K562 (cell line): ENCODE results near the gene RPL10A. TPM values are rescaled to one million over a fixed set of nuclear protein-coding genes. Genes with fewer than 3 reads are reported as not detected.

ENCODE experiments used
- CBFA2T2 ChIP-seq: fragments of 450-650 bp; conservative IDR thresholded peaks from 2 replicates; pipeline ENCODE4 v1.6.1; 2017; ENCODE audit warnings: mild to moderate bottlenecking
- CHCHD3 ChIP-seq: fragments of 250-450 bp; sonication (Bioruptor Pico); IDR thresholded peaks from 2 replicates; pipeline ENCODE4 v2.1.2; 2022; ENCODE audit warnings: mild to moderate bottlenecking
- FOS ChIP-seq: IDR thresholded peaks from 3 replicates; pipeline ENCODE4 v1.6.1; 2011; ENCODE audit not compliant: insufficient read length; ENCODE audit errors: extremely low read depth
- FOXJ3 ChIP-seq: sonication (generic); formaldehyde crosslinking; IDR thresholded peaks from 2 replicates; pipeline ENCODE4 v1.4.0; 2020; ENCODE audit warnings: mild to moderate bottlenecking, missing genetic modification reagents
- NFYB ChIP-seq: IDR thresholded peaks from 2 replicates; pipeline ENCODE4 v1.6.1; 2011; ENCODE audit warnings: mild to moderate bottlenecking, moderate library complexity; ENCODE audit not compliant: insufficient read length; ENCODE audit errors: extremely low read depth
- RBM22 ChIP-seq: fragments of 200-400 bp; formaldehyde crosslinking; IDR thresholded peaks from 2 replicates; pipeline ENCODE4 v1.6.1; 2018; ENCODE audit warnings: low read length, low read depth; ENCODE audit not compliant: poor library complexity, severe bottlenecking
- RBM39 ChIP-seq: fragments of 200-400 bp; formaldehyde crosslinking; optimal IDR thresholded peaks from 2 replicates; pipeline ENCODE3; 2018; ENCODE audit warnings: low read depth, low read length
- STAT5B ChIP-seq: fragments of 250-450 bp; sonication (Bioruptor Pico); IDR thresholded peaks from 2 replicates; pipeline ENCODE4 v1.8.0; 2021; ENCODE audit warnings: mild to moderate bottlenecking, inconsistent platforms
- ZEB2 ChIP-seq: fragments of 450-650 bp; IDR thresholded peaks from 2 replicates; pipeline ENCODE4 v1.6.1; 2016
- ZNF143 ChIP-seq: sonication (generic); formaldehyde crosslinking; IDR thresholded peaks from 2 replicates; pipeline ENCODE4 v1.9.0; 2022; ENCODE audit warnings: mild to moderate bottlenecking, missing genetic modification reagents
- ZNF75A ChIP-seq: fragments of 450-650 bp; formaldehyde crosslinking; IDR thresholded peaks from 2 replicates; pipeline ENCODE4 v1.4.0; 2020; ENCODE audit warnings: mild to moderate bottlenecking
- ZNF780A ChIP-seq: fragments of 250-450 bp; sonication (Bioruptor Pico); IDR thresholded peaks from 2 replicates; pipeline ENCODE4 v1.5.0; 2021; ENCODE audit warnings: mild to moderate bottlenecking
- polyA plus RNA-seq, 8 experiments: library from polyadenylated mRNA; depleted of rRNA in 4 of 8; stranded (reverse) in 5 of 8; unstranded in 3 of 8; fragments of >200 nt; fragmentation: Nextera tagmentation in 2 of 8; fragmentation: Illumina TruSeq in 1 of 8; extraction: Ambion mirVana in 2 of 8; extraction: Trizol in 1 of 8; gene quantifications; 2 replicates each; pipeline versions ENCODE4 v1.2.1 to v1.2.3, GENCODE V29; 2011 to 2014; ENCODE audit warnings: inconsistent platforms in 1 of 8, missing spikeins in 1 of 8
- total RNA-seq, 7 experiments: library from RNA; depleted of rRNA in 6 of 7; stranded (reverse); fragments of >200 nt in 6 of 7; fragmentation: Illumina TruSeq in 2 of 7; extraction: Trizol in 2 of 7; gene quantifications; 2 replicates each; pipeline versions ENCODE4 v1.2.1 to v1.2.3, GENCODE V29; 2011 to 2021; ENCODE audit warnings: low replicate concordance in 1 of 7
- TF ChIP-seq, protein P1 (sequence below): IDR thresholded peaks from 2 replicates; pipeline ENCODE4 v1.6.1; 2011; ENCODE audit not compliant: insufficient read length; ENCODE audit errors: extremely low read depth
- TF ChIP-seq, protein P2 (sequence below): sonication (generic); formaldehyde crosslinking; IDR thresholded peaks from 2 replicates; pipeline ENCODE4 v1.9.0; 2022; ENCODE audit warnings: mild to moderate bottlenecking, missing genetic modification reagents
- TF ChIP-seq, protein P3 (sequence below): fragments of 250-450 bp; sonication (Bioruptor Pico); IDR thresholded peaks from 2 replicates; pipeline ENCODE4 v1.5.0; 2021; ENCODE audit warnings: mild to moderate bottlenecking, borderline replicate concordance

The RPL10A gene
- total and polyA plus RNA-seq, 9 of the 15 experiments (the other 6 are each of a cell fraction or from before 2014, with no cell fraction given), result 1,589 to 3,237 (median 2,116) TPM

DNA sequence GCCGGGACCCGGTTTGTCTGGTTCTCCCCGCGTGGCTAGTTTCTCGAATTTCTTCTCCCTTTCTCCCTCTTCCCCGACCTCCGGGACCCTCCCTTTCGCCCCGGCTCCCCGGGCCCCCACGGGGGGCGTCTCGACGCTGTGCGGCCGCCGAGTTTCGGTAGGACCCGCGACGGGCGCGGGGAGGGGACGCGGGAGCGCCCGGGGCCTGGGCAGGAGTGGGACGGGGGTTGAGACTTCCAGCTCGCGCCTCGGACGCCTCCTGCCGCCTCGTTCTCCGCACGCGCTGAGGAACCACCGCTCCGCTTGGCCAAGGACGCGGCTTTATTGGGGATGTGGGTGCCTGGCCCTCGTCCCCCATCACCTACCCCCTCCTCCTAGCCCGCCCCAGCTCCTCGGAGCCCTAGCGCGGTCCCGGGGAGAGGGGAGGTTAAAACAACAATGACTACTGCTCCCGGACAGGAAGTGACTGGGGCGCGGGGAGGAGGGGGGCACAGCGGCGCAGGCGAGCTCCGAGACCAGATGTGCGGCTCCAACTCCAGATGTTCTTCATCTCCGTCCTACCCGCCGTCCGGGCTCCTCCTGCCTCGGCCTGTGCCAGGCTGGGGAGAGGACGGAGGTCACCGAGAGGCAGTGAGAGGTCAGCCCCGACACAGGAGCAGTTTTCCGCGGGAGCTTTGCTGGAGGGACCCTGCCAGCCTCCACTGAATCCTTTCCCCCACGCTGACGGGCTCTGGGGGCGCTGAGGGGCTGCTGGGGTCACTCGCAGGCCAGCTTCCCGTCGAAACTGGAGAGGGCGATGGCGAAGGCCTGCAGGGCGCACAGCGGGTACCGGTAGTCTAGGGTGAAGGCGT, 29.6 kb downstream of the RPL10A start (continued):
- TF ChIP-seq CBFA2T2 (peak; percentile 51; the same call in 1 of the 2 replicates), FOS (no peak), ZNF780A (CRISPR knock-in tag) (no peak), CHCHD3 (CRISPR knock-in tag) (no peak), ZNF143 (peak; percentile 53; the same call in 1 of the 2 replicates), NFYB (no peak), RBM22 (peak; percentile 85), ZNF75A (CRISPR knock-in tag) (no peak), RBM39 (no peak), FOXJ3 (CRISPR knock-in tag) (no peak), ZEB2 (no peak), STAT5B (no peak)
- TF ChIP-seq, protein P1, sequence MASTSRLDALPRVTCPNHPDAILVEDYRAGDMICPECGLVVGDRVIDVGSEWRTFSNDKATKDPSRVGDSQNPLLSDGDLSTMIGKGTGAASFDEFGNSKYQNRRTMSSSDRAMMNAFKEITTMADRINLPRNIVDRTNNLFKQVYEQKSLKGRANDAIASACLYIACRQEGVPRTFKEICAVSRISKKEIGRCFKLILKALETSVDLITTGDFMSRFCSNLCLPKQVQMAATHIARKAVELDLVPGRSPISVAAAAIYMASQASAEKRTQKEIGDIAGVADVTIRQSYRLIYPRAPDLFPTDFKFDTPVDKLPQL, result no peak
- TF ChIP-seq, protein P2, sequence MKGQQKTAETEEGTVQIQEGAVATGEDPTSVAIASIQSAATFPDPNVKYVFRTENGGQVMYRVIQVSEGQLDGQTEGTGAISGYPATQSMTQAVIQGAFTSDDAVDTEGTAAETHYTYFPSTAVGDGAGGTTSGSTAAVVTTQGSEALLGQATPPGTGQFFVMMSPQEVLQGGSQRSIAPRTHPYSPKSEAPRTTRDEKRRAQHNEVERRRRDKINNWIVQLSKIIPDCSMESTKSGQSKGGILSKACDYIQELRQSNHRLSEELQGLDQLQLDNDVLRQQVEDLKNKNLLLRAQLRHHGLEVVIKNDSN (CRISPR knock-in tag), result no peak
- TF ChIP-seq, protein P3, sequence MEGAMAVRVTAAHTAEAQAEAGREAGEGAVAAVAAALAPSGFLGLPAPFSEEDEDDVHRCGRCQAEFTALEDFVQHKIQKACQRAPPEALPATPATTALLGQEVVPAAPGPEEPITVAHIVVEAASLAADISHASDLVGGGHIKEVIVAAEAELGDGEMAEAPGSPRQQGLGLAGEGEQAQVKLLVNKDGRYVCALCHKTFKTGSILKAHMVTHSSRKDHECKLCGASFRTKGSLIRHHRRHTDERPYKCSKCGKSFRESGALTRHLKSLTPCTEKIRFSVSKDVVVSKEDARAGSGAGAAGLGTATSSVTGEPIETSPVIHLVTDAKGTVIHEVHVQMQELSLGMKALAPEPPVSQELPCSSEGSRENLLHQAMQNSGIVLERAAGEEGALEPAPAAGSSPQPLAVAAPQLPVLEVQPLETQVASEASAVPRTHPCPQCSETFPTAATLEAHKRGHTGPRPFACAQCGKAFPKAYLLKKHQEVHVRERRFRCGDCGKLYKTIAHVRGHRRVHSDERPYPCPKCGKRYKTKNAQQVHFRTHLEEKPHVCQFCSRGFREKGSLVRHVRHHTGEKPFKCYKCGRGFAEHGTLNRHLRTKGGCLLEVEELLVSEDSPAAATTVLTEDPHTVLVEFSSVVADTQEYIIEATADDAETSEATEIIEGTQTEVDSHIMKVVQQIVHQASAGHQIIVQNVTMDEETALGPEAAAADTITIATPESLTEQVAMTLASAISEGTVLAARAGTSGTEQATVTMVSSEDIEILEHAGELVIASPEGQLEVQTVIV, result no peak
